CD4-positive, alpha-beta T cell treated with Interferon gamma for 1 hour (primary cell): ENCODE results near the gene IQCK.

ENCODE experiments used
- DNase-seq: peaks from one replicate; pipeline ENCODE4 v3.0.0-alpha.2; 2020

The IQCK gene

DNA sequence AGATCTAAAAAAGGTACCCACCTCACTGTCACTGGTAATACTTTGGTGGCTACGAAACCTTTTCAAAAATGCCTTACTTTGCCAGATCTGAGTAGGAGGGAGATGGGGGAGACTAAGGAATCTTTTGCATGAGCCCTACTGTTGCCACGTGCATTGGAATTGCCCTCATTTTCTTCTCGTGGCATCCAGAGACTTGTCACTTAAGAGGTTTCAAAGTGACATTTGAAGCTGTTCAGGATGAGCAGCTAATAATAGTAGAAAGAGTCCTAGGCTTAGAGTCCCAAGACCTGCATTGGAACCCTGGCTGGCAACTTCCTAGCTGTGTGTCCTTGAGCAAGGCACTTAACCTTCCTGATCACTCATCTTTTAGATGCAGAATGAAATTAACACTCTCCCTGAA lies 123.1 kb downstream of the IQCK start:
- DNase-seq, result no peak

DNA sequence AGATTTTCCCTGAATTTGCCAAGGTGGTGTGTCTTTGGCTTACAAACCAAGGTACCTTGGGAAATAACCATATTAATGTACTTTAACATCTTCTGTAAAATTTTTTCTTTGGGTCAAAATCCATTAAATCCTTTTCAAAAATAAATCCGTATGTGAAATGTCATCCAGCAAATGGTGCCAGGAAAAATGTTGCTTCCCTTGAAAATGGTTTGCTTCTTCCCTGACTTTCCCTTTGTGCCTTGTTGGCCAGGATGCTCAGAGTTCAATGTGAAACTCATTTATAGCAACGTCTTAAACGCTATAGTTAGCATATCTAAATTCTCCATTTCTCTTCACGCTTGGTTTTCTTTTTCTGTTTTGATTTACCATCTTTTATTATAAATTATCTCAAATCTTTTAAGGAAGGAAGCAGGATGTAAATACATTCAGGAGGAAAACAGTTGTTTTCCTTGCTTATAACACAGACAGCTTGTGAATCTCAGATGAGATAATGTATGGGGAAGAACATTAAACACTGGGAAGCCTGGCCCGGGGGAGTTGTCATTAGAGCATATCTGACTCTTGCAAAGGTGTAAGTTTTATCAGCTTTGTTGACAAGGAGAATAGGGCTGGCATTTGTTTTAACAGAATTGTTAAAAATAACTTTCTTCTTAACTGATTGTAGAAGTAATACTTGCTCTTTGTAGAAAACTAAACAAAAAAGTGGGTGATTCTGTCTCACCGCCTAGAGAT lies 124.5 kb downstream of the IQCK start:
- DNase-seq, result no peak

DNA sequence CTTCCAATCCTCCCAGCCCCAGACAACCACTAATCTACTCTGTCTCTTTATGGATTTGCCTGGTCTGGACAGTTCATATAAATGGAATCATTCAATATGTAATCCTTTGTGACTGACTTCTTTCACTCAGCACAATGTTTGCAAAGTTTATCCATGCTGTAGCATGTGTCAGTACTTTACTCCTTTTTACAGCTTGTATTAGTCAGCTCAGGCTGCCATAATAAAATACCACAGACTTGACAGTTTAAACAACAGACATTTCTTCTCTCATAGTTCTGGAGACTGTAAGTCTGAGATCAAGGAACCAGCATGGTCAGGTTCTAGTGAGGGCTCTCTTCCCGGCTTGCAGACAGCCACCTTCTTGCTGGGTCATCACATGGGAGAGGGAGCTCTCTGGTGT lies 125.3 kb downstream of the IQCK start:
- DNase-seq, result no peak

DNA sequence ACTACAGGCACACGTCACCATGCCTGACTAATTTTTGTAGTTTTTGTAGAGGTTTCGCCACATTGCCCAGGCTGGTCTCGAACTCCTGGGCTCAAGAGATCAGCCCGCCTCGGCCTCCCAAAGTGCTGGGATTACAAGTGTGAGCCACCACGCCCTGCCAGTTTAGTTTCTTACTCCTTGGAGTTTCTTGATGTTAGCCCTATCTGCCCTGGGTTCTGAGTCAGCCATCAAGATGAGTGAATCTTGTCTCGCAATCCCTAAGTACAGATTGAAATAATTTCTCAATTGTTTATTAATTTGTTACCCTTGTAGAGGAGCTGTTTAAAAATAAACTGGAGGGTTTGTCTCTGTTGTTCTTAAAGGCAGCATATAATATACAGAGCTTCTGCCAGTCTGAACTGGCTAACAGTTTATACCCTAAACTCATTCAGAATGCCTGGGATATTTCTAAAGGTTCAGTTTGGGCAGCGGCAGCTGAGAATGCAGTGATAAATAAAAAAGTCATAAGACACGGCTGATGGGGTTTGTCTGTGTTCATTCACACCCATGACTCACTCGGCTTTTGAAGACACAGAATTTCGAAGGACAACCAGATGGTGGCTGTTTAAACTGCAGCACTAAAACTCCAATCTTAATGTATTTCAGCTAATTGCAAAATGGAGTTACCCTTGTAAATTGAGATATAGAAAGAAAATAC lies 127.0 kb downstream of the IQCK start:
- DNase-seq, result no peak

DNA sequence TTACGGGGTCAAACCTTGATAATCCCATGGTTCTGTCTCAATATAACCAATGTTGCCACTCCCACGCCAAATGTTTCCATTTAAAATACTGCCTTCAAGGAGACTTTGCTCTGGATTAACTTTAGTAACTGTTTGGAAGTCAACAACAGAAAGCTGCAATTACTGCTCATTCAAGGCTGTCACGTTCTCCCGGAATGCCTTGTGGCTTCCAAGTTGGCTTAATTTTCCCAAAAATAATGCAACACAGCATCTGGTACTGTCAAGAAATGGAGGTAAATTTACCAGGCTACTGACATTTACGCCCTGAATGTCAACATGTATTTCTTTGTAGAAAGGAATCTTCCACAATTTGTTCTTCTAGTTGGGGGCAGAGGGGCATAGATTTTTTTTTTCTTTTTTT lies 128.4 kb downstream of the IQCK start:
- DNase-seq, result no peak

DNA sequence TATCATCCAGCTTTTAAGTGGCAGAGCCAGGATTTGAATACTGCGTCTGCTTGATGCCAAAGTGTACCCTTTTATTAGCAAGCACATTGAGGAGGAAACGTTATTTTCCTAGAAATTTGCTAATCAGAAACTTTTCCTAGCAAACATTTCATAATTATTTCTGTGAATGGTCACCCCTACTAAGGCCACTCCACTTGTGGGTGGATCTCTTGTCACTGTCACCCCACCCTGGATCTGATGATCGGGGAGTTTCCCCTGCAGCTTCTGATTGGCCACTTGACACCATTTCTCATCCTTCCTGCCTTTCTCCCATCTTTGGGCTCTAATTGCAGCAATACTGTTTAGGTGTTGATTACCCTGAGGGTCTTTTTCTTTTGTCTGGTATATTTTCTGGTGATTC lies 130.7 kb downstream of the IQCK start:
- no peak for DNase-seq

DNA sequence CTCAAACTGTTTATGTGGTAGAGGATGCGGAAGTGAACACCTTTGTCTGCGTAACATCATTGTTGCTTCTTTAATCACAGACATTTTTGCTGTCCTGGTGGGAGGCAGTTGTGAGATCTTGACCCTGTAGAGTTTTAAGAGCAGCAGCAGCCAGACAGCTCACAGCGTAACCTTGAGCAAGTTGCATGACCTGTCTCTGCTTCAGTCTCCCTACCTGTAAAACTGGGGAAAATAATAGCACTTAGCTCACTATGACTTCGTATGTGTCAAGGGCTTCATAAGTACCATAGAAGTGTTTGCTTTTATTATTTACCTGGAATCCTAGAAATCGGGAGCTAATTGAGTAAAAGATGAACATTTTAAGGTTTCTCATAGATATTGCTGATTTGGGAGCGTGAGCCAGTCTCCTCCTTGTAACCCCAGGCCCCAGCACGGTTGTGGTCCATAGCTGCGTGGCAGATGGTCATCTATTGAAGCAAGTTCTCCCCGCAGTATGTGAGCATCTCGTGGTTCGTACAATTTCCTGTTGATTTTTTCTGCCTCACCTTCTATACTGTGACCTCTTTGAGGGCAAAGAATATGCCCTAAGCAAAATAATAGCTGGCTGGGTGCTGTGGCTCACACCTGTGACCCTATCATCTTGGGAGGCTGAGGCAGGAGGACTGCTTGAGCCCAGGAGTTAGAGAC lies 132.2 kb downstream of the IQCK start:
- DNase-seq, result no peak

DNA sequence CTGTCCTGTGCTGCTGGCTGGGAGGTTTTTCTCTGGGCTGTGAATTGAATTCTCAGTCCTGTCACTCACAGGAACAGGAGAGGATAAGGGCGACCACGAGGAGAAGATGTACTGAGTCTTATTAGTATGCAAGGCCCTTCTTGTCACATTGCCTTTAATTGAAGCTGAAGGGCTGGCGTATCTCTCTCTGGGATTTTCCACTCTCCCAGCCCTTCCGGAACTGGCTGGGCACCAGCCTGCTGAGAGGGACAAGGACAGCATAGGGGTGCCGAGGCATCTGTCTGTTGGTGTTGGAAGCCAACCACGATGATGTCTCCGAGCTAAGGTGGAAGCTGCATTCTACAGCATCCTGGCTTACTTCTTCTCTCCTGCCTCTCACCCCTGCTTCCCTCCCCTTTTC lies 133.4 kb downstream of the IQCK start:
- no peak for DNase-seq

DNA sequence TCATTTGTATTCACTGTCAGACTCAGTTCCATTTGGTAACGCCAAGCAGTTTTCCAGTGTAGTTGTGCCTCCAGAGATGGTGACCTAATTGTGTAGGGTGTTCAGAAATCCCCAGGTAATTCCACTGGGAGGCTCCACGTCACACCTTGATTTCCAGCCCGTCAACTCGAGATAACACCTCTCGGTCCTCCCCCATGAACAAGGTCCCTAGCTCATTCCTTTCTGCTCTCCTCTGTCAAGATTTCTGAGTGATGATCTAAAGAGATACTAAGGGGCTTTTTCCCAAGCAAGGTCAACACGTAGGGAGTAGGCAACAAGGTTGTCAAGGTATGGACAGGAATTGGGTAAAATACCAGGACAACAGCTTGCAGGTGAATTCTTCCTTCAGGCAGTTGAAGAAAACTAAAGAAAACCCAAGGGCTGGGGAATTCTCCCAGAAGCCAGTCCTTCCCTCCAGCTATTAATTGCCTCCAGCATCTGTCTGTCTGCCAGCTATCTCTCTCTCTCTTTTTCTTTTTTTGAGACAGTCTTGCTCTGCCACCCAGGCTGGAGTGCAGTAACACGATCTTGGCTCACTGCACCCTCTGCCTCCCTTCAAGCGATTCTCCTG lies 135.2 kb downstream of the IQCK start:
- DNase-seq, result no peak

DNA sequence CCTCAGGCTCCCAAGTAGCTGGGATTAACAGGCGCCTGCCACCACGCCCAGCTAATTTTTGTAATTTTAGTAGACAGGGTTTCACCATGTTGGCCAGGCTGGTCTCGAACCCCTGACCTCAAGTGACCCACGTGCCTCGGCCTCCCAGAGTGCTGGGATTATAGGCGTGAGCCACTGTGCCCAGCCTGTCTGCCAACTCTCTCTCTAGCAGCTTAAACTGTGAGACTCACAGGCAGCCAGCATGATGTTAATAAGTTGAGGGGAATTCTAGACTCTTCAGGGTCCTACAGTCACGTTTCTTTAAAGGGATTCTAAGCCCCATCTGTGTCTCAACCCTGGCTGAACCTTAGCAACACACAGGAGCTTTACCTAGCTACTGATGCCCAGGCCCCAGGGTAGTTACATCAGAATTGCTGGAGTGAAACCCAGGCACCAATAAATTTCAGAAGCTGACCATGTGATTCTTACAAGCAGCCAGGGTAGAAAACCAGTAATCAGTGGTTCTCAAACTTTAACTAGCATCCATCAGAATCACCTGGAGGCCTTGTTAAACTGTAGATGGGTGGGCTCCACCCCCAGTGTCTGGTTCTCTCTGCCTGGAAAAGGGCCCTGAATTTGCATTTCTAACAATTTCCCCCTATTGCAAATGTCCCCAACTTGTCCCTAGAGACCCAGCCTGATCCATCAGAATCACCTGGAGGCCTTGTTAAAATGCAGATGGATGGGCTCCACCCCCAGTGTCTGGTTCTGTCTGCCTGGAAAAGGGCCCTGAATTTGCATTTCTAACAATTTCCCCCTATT lies 135.9 kb downstream of the IQCK start:
- no peak for DNase-seq

DNA sequence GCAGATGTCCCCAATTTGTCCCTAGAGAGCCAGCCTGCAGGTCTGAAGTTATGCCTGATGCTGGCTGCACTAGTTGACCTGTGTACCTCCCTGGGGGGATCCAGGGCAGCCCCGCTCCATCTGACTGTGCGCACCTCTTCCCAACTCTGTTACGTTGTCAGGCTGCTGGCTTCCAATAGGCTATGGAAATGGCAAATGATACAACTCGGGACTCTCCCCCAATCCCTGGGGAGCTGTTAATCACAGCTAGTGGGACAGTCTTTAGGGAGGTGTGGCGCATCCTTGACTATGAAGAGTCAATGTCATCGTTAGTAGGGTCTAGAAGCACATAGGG lies 136.4 kb downstream of the IQCK start:
- no peak for DNase-seq

DNA sequence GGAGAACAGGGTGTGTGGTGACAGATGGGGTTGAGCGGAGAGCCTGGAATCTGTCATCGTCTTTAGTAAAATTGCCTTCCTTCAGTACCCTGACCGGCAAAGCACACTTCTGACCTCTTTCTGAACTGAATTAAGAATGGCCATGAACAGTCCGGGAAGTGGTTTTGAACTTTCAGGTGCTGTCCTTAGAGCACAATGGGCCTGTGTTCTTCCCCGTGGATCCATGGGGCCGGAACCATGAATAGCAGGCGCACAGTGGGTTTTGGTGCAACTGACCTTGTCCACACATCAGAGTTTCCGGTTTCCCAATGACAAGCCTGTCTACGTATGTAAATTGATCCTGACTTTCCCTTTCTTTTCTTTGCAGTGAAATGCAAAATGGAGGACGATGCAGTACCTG lies 138.0 kb downstream of the IQCK start:
- no peak for DNase-seq

DNA sequence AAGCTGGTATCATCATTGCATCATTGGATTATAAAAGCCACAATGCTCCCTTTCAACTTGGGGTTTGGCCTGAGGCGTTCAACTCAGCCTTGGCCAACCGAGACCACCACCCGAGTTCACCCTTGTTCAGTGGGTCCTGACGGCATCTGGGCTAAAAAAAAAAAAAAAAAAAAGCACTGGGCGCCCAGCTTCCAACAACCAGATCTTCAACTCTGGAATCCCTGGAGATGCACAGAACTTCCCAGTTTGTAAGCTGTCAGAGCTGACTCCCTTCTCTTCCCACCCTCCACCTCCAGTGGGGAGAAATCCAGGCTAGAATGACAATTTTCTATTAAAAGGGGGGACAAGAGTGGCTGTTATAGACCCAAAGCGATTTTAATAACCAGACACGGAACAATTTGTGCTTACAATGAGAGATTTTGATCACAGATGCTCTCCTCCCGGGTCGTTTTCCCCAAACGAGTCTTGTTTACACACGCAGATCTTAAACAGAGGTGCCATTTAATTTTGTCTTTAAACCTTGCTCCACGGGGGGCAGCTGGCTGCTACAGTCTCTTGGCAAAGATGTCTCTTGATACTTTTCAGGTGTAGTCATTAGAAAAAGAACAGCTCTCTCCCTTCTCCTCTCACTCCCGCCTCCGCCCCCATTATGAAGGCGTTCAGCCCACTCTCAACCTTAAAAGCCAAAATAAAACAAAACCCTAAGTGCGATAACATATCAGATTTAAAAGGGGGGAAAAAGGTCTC lies 139.7 kb downstream of the IQCK start:
- no peak for DNase-seq

DNA sequence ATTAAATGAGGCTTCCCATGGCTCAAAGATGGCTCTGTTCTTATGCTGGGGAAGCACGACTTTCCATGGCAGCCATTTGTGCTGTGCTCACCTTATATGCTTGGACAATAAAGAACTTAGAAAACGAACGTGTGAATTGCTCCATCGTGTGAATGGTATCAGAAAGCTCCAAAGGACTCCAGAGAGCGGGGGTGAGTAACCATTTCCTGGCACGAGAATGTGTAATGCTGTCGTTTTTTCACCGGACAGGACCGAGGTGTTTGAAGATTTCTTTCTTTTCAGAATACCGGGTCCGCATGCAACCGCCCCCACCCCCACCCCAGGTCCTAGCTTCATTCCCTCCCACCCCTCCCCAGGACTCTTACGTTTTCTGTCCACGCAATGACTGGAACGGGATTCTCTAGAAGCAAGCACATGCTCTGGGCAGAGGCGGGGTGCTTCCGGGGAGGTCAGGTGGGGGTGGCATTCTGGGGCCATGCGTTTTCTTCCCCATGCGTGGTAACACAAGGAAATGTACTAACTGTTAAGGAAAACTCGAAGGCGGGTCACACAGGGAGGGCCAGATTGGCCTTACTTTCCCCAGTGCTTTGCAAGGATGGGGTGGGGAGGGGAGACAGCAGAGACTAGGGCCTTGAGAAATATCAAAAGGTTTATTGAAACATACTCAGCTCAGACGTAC lies 140.4 kb downstream of the IQCK start:
- DNase-seq, result no peak

DNA sequence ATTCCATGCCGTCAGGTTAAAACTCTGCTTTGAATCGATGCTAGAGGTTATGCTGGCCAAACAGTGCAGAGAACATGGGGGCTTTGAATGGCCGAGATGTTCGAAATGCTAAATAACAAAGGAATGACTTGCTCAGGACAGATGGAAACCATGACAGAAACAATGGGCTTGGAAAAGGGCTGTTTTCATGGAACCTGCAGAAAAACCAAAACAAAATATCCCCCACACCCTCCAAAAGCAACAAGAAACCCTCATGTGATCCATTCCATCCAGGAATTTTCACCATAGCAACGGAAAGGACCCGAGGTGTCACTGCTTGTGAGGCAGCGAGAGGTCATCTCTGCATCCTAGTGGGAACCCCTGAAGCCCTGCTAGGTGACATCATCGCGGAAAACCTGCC lies 141.1 kb downstream of the IQCK start:
- no peak for DNase-seq

DNA sequence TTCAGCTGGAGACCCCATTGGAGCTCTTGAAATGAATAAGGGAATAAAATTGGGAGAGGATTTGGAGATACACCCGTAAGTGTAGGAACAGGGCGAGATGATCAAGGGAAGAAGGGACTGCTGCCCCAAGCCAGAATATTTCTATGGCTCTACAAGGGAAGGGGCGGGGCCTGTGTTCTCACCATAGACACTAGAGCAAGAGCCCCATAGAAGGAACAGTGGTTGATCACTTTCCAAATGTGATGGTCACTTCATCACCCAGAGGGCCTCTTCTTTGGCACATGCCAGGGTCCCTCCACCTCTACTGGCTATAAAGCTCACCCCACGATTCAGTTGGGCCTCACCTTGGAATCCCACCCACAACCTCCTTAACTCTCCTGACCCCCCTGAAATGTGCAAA lies 141.5 kb downstream of the IQCK start:
- no peak for DNase-seq

DNA sequence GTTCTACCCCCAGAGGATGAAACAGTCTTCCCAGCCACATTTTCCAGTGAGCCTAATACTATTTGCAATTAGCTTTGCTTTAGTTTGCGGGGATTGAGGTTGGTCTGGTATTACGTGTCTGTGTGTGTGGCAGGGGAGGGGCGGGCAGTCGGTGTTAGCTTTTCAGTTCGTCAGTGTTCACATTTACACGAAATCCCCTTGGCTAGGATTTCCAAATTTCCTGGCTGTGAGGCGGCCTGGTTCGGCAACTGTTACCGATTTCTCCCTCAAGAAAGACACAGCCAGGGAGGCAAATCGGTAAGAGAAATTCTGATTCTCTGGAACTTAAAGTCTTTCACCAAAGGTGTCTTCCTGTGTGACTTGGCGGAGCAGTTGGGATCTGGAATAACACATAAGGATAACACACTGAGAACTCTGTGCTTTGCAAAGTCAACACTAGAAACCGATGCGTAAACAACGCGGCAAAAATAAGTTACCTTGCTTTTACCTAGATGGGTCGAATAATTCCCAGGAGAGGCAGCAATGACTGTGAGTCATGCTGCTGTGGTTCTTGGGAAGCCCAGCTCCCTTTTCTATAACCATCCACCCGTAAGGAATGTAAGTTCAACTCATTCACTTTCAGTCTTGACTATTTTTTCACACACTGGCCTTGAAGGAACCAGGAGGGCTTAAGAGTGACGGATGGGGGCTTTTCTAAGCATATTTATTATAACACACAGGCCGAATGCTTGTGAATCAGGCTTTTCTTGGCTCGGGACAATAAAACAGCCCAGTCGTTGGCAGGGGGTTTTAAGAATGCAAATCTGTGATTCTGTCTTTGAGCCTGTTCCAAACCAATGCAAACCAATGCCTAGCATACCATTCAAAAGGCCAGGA lies 142.3 kb downstream of the IQCK start:
- DNase-seq, result no peak

DNA sequence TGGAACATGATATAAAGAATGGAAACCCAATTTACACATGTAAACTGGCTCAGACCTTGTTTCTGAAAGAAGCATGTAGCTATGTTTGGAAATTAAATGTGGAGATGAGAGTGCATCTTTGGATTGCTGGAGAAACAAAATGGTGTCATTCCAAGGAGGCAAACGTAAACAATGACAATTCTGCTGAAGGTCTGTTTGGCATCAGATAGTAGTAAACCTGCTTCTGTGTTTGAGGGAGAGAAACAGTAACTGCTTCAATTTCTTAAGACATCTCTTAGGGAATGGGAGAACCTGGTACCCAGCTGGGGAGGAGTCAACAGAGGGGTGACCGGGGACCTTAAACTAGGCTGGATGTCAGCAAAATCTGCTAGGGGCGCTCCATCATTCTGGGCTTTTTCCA lies 143.1 kb downstream of the IQCK start:
- no peak for DNase-seq

DNA sequence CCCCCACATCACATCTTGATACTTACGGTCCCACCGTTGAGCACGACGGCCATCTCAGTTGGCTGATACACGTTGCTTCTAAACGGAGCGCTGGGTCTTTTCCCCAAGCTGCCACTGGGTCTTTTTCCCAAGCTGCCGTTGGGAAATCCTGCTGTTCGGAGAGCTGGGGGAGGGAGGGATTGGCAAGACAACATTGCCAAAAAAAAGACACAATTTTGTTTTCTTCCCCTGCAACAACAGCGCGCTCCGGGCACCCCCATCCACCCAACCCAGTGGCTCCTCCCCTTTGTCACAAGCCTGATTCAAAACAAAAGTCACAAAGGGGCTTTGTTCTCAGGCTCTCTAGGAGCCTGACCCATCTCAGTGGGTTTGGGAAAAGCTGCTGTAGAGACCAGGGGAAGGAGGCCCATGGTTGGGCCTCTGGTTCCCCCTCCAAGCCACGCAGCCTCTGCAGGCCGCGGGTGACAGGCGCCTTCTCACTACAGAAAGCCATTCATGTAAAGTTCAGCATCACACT lies 143.8 kb downstream of the IQCK start:
- DNase-seq, result no peak

DNA sequence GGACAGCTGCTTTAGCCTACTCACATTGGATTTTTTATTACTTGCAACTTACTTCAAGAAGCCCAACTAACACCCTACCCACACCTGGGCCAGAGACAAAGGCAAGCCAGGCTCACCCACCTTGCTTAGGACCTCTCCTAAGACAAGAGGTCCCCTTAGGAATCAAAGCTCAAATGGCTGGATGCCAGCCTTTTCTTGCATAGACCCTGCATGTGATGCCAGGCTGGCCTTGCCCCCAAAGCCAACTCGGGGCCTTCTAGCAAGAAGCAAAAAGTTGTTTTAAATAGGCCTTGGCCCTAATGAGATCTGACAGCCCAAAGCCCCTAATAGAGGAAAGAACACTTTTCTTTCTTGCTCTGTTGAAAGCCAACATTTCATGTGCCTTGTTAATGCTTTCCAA lies 145.9 kb downstream of the IQCK start:
- DNase-seq, result no peak

DNA sequence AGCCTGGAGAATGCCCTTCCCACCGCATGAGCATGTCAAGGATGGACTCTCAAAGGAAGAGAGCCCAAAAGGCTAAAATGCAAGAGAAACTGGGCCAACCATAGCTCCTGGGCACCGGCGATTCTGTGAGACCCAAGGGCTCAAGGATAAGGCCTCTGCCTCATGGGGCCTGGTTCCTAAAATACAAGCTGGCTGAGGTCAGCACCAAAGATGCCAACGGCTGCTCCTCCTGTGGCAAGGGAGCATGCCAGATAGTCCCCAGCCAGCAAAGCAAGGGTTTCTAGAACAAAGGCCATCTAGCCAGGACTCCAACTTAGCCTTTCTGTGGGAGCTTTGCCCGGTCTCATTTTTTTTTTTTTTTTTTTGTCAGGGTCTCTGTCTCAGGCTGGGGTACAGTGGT lies 146.5 kb downstream of the IQCK start:
- no peak for DNase-seq
